Measurements from ENCODE around the gene AMPD3. TPM values are rescaled to one million over a fixed set of nuclear protein-coding genes. Genes with fewer than 3 reads are reported as not detected.

AMPD3 gene
- total RNA-seq, 4 donors from 2014 or later: 7.7 to 18.4 (median 9.8) TPM

GRCh38 chr11:10439351-10439750 lies 15.7 kb upstream of the AMPD3 start:
- TF ChIP-seq CTCF (IDR thresholded peaks at IDR 0.05; ENCODE audit: low read depth): no peak

DNA sequence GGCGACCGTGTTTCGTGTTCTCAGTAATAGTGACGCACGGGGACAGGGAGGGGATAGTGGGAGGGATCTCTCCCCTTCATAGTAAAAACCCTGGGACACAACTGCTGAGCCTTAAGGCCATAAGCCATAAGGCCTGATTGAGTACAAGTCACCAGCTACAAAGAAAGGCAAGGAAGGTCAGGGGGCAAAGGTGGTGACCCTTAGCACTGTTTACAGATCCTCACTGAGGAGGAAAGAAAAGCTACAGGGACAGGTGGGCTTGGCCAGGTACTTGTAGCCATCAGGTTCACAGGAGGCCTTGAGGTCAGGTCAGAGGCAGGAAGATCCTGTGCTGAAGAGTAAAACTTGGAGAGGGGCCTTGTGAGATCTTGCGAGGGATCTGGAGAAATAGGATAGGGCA lies 15.1 kb upstream of the AMPD3 start:
- no peak for TF ChIP-seq CTCF (IDR thresholded peaks at IDR 0.05; ENCODE audit: low read depth)

DNA sequence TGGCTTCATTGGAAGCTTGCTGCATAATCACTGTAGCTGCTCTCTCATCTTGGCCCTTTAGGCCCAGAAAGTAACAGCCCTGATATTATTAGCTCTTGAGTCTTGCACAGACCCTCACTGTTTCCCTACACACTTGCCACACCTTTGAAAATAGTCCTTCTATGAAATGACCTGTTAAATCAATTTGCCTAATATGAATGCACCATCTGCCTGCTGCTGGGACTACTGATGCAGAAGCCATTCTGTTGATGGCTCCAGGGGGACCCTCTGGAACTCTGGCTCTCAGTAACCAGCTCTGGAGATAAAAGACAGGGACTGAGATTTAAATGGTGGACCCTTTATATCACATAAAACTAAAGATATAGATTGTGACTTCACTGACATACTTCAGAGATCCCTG lies 14.7 kb upstream of the AMPD3 start:
- TF ChIP-seq CTCF (IDR thresholded peaks at IDR 0.05; ENCODE audit: low read depth): no peak

DNA sequence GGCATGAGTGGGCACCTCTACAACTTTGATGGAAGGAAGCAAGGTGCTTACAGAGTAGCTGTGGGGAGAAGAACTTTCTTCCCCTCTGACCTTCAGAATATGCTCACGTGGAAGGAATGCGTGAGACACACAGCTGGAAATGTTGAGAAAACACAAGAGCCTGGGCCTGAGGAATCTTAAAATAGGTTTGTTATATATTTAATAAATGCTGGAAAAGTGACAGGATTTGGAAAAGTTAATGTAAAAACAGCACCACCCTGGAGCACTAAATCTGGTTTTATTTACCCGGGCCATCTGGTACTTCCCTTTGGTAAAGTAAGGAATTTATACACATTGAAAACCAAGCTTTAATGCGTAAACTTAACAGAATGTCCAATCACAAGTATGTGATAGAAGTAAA lies 14.0 kb upstream of the AMPD3 start:
- TF ChIP-seq CTCF (IDR thresholded peaks at IDR 0.05; ENCODE audit: low read depth): no peak

DNA sequence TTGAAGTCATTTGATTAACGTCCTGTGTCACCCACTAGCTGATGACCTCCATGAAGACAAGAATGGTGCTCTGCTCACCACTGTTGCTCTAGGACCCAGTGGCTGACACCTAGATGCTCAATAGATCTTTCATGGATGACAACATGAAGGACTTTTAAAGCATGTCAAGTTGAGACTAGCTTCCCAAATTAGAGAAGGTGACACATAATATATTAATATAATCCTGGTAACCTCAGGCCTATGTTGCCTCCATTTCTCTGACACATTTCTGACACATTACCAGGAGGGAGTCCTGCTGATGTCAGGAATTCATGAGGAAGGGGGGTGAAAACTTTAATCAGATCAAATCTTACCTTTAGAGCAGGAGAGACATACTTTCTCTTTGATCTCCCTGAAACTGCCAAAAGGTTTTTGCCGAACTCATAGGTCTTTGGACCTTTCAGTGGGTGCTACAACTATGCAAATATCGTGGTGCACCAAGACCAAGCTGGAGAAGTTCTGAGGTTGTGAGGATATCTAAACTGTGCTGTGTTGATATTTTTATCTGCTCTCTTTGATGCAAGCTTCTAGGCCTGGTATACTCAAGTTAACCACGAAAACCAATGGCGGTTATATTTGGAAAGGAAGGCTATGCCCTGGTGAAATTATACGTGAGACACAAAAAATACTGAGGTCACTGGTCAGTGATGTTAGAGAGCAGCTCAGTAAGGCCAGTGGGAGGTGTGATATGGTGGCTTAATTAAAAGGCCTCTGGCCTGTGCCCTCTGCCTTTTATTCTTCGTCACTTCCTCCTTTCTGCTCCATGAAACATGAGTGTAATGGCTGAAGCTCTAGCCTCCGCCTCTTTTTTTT lies 13.2 kb upstream of the AMPD3 start:
- no peak for TF ChIP-seq CTCF (IDR thresholded peaks at IDR 0.05; ENCODE audit: low read depth)

GRCh38 chr11:10443152-10443551 lies 11.9 kb upstream of the AMPD3 start:
- no peak for TF ChIP-seq CTCF (IDR thresholded peaks at IDR 0.05; ENCODE audit: low read depth)

GRCh38 chr11:10443721-10444235 lies 11.3 kb upstream of the AMPD3 start:
- no peak for TF ChIP-seq CTCF (IDR thresholded peaks at IDR 0.05; ENCODE audit: low read depth)
